Measurements from ENCODE around the gene ABTB1.
"Not testable (repeated sequence)": the region's sequence is repeated elsewhere in the genome, so short reads cannot be mapped to it uniquely, and the experiment has no call there.

Gene ABTB1

DNA sequence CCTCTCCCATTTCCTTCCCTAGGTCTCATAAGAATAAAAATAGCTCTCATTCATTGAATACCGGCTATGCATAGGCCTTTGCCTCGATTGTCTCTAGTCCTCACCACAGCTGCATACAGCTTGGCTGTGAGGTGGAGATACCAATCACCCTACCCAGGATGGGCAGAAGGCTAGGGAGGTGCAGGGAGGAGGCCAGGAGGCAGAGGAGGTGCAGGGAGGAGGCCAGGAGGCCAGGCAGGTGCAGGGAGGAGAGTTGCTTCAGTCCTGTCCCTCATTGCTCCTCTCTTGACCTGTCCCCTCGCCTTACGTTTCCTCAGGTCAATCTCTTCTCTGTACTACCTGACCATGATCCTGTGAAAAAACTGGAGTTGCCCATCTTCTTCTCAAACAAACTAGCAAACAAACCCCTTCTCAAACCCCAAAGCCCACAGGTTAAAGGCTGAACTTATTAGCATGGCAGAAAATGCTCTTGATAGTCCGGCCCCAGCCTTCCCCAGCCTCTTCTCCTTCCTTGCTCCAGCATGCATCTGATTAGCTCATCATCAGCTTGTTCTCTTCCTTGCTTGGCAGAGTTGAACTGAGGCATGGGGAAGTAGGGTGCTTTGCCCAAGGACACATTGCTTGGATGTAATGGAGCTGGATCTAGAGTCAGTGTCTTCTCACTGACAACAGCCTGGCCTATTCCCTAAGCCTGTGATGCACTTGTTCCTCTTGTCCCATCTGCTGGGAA, 27.9 kb upstream of the ABTB1 start:
- H3K36me3 Mint-ChIP-seq, result peaks cover 2% of the 10 kb centered on the region
- no peaks in the 10 kb centered on the region for H3K4me1 Mint-ChIP-seq (ENCODE audit: low read depth)
- H3K9me3 Mint-ChIP-seq (ENCODE audit: low read depth), result no peaks in the 10 kb centered on the region
- no peak overlapping the region for H3K27ac Mint-ChIP-seq
- H3K4me3 Mint-ChIP-seq, result no peak overlapping the region
- peaks cover 2% of the 10 kb centered on the region for H3K27me3 Mint-ChIP-seq

DNA sequence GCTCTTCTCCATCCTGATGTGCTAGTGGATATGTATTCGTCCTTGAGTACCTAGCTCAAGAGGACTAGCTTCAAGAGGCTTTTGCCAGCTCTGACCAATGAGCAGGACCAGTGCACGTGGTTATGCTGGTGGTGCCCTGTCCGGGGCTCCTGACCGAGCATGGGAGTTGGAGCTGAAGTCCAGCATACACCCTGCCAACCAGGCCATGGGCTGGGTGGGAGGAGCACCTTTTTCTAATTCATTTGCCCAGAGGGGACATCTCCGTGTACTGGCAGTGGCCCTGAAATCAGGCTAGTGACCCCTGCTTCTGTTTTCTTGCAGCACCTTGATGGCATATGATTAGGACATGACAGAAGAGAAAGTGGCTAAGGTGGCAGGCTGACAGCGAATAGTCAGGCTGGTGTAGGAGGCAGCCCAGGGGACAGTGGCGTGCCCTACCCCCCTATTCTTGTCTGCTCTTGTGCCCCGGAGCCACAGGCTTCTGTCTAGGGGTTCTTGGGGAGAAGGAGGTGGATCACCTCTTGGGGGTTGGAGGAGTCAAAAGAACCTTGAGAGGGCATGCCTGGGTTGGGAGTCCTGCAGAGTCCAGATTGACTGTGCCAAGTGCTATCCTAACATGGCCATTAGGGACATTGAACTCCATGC, 27.3 kb upstream of the ABTB1 start:
- no peak overlapping the region for H3K27ac Mint-ChIP-seq
- no peak overlapping the region for H3K4me3 Mint-ChIP-seq
- no peaks in the 10 kb centered on the region for H3K4me1 Mint-ChIP-seq (ENCODE audit: low read depth)
- peaks cover 2% of the 10 kb centered on the region for H3K27me3 Mint-ChIP-seq
- H3K9me3 Mint-ChIP-seq (ENCODE audit: low read depth), result no peaks in the 10 kb centered on the region
- peaks cover 2% of the 10 kb centered on the region for H3K36me3 Mint-ChIP-seq

DNA sequence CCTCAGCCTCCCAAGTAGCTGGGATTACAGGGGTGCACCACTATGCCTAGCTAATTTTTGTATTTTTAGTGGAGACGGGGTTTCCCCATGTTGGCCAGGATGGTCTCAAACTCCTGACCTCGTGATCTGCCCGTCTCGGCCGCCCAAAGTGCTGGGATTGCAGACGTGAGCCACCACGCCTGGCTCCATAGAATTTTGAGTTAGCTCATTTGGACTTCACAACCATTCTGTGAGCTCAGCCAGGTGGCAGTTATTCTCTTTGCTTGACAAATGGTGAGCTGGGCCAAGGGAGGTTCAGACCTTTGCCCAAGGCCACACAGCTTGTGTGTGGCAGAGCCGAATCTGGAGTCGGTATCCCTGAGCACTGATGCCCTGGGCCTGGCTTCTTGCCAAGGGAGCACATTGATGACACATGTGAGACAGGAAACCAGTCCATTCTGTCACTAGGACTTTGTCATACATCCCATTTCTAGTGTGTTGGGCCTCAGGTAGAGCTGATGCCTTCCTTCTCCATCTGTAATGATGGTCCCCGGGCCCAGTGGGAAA, 26.2 kb upstream of the ABTB1 start:
- H3K4me1 Mint-ChIP-seq (ENCODE audit: low read depth), result no peaks in the 10 kb centered on the region
- H3K4me3 Mint-ChIP-seq, result no peak overlapping the region
- peaks cover 2% of the 10 kb centered on the region for H3K27me3 Mint-ChIP-seq
- peaks cover 2% of the 10 kb centered on the region for H3K36me3 Mint-ChIP-seq
- no peak overlapping the region for H3K27ac Mint-ChIP-seq
- no peaks in the 10 kb centered on the region for H3K9me3 Mint-ChIP-seq (ENCODE audit: low read depth)

DNA sequence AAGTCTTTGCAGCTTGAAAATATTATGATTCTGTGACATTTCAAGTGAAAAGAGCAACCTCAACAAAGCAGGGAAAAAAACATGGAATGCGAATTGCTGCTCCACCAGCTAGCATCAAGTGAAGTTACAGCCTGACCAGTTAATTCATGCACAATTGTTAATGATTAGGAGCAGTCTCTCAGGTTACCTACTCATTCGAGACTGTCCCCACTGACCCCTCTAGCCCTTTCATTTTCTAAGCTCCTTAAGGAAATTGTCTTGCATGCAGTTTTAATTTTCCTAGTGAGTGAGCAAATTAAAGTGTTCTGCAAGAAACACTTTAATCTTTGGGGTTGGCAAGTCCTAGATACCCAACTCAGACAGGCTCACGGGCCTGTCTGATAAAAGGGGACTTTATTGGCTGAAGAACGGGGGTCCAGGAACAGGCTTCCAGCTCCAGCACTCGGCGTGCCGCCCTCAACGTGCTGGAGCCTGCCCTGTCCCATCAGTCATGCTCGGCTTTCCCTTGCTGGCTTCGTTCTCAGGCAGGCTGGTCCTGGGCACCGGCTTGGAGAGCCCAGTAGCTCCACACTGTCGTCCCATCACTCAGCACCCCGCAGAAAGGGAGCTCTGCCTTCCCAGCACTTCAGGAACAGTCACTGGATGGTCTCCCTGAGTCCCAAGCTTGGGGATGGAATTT, 25.4 kb upstream of the ABTB1 start:
- H3K36me3 Mint-ChIP-seq, result peaks cover 1% of the 10 kb centered on the region
- H3K27me3 Mint-ChIP-seq, result peaks cover under 1% of the 10 kb centered on the region
- no peaks in the 10 kb centered on the region for H3K4me1 Mint-ChIP-seq (ENCODE audit: low read depth)
- no peak overlapping the region for H3K27ac Mint-ChIP-seq
- H3K9me3 Mint-ChIP-seq (ENCODE audit: low read depth), result no peaks in the 10 kb centered on the region
- H3K4me3 Mint-ChIP-seq, result no peak overlapping the region

DNA sequence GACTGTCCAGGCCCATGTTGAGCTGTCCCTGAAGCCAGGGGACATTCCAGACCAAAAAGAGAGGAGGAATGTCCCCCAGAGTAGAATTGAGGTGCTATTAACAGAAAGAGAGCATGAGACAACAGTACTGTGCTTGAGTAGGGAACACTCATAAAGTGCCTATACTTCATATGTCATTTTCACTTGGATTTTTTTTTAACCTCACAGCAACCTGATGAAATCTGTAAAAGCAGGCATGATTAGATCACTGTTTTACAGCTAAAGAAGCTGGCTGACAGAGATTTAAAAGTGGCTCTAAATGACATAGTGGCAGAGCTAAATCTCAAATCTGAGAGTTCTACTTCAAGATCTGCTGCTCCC, 24.9 kb upstream of the ABTB1 start:
- Mint-ChIP-seq H3K9me3 (ENCODE audit: low read depth) (no peaks in the 10 kb centered on the region), H3K27ac (no peak overlapping the region), H3K4me3 (no peak overlapping the region), H3K4me1 (ENCODE audit: low read depth) (no peaks in the 10 kb centered on the region), H3K36me3 (no peaks in the 10 kb centered on the region), H3K27me3 (no peaks in the 10 kb centered on the region)

DNA sequence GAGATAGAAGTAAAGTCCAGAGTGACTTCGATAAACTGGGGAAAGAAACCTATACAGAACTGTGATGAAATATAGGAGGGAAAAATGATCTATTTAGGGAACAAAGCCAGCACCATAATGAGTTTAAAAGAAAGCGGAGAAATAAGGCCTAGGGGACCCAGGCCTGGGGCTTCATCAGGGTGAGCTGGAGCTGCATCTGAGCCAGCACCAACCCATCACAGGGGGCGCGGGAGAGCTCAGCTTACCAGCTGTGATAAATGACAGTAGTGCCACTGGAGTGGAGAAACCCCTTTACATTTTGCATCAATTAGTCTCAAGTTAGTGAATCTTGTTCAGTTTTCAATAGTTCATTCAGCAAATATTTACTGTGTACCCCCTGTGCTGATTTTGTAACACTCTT, 22.5 kb upstream of the ABTB1 start:
- H3K27me3 Mint-ChIP-seq, result no peaks in the 10 kb centered on the region
- no peaks in the 10 kb centered on the region for H3K9me3 Mint-ChIP-seq (ENCODE audit: low read depth)
- no peaks in the 10 kb centered on the region for H3K4me1 Mint-ChIP-seq (ENCODE audit: low read depth)
- H3K36me3 Mint-ChIP-seq, result no peaks in the 10 kb centered on the region
- H3K4me3 Mint-ChIP-seq, result no peak overlapping the region
- H3K27ac Mint-ChIP-seq, result no peak overlapping the region

DNA sequence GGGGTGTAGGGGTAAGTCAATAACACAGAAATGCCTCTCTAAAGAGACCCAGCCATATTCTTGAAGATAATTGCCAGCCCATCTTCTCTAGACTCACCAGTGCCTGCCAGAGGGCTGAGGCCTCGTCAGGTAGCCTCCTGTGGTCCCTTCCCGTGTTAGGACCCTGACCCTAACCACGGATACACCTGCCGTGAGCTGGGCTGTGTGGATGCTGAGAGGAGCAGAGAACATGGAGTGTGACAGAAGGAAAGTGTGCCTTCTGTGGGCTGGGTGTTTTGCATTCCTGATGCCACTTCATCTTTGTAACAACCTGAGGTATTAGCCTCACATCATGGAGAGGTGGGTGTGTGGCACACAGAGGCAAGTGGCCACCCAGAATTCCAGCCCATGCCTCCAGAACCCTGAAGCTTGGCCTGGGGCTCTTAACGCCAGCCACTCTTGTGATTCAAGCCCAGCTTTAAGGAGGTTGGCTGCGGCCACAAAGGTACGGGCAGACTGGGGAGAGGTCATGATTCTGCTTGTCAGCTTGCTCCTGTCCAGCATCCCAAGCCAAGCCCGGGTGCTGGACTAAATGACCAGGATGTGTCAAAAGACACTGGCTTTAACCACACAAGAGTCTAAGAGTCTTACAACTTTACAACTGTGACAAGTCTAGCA, 21.1 kb upstream of the ABTB1 start:
- H3K9me3 Mint-ChIP-seq (ENCODE audit: low read depth), result no peaks in the 10 kb centered on the region
- H3K27me3 Mint-ChIP-seq, result no peaks in the 10 kb centered on the region
- no peaks in the 10 kb centered on the region for H3K36me3 Mint-ChIP-seq
- no peak overlapping the region for H3K27ac Mint-ChIP-seq
- no peaks in the 10 kb centered on the region for H3K4me1 Mint-ChIP-seq (ENCODE audit: low read depth)
- no peak overlapping the region for H3K4me3 Mint-ChIP-seq

DNA sequence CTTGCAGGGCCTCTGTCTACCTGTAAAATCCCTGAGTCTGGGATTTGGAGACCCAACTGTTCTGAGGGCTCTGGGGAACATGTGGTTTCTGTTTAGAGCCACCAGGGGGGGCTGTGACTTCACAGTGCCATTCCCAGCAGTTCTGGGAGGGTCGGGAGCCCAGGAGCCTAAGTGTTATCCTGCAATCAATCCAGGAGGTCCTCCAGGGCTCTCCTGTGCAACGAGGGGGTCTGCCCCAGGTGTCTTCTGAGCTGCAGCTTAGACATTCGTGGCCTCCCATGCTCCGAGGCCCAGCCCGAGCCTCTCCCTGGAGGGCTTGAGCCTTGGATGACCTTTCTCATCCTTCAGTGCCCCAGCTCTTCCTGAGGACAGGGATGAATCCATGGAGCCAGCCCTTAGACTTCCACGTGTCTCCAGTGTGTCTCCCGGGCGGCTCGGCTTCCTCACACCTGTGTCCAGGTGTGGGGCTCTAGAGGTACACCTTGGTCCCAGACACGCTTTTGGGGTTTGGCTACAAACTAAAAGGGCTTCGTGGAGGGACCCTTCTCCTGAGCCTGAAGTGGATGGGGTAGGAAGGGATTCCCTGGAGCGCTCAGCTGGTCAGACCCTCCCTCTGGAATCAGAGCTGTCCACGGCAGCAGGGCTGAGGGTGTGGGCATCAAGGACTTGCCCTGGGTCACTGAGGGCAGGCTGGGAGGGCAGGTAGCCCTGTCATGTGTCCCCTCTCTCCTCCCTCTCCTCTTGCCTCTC, 20.3 kb upstream of the ABTB1 start:
- H3K27ac Mint-ChIP-seq, result no peak overlapping the region
- H3K4me3 Mint-ChIP-seq, result no peak overlapping the region
- no peaks in the 10 kb centered on the region for H3K27me3 Mint-ChIP-seq
- H3K9me3 Mint-ChIP-seq (ENCODE audit: low read depth), result no peaks in the 10 kb centered on the region
- H3K36me3 Mint-ChIP-seq, result no peaks in the 10 kb centered on the region
- no peaks in the 10 kb centered on the region for H3K4me1 Mint-ChIP-seq (ENCODE audit: low read depth)

DNA sequence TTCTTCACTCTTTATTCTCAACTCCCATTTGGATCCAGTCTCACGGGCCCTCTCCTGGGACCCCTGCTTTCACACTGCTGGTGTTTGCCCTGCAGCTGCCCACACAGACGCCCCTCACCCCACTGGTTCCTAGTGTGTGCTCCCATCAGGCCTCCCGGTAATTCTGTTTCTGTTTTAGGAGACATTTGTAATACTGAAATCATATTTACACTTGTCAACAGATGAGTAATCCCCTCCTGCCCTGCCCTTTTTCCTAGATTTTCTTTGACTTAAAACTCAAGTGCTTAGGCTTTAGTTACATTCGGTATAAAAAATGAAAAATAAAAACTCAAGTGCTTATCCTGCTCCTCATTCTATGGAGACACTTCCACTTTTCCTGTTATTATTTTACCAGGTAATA, 18.4 kb upstream of the ABTB1 start:
- Mint-ChIP-seq H3K9me3 (ENCODE audit: low read depth) (no peaks in the 10 kb centered on the region), H3K27me3 (no peaks in the 10 kb centered on the region), H3K27ac (no peak overlapping the region), H3K4me3 (no peak overlapping the region), H3K36me3 (no peaks in the 10 kb centered on the region), H3K4me1 (ENCODE audit: low read depth) (no peaks in the 10 kb centered on the region)

DNA sequence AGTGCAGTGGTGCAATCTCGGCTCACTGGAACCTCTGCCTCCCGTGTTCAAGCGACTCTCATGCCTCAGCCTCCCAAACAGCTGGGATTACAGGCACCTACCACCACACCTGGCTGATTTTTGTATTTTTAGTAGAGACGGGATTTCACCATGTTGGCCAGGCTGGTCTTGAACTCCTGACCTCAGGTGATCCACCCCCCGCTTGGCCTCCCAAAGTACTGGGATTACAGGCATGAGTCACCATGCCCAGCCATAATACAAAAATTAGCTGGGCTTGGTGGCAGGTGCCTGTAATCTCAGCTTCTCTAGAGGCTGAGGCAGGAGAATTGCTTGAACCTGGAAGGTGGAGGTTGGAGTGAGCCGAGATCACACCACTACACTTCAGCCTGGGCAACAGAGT, 17.8 kb upstream of the ABTB1 start:
- H3K27me3 Mint-ChIP-seq; H3K4me1 Mint-ChIP-seq (ENCODE audit: low read depth); H3K27ac Mint-ChIP-seq; H3K9me3 Mint-ChIP-seq (ENCODE audit: low read depth); H3K4me3 Mint-ChIP-seq; H3K36me3 Mint-ChIP-seq: not testable (repeated sequence)

DNA sequence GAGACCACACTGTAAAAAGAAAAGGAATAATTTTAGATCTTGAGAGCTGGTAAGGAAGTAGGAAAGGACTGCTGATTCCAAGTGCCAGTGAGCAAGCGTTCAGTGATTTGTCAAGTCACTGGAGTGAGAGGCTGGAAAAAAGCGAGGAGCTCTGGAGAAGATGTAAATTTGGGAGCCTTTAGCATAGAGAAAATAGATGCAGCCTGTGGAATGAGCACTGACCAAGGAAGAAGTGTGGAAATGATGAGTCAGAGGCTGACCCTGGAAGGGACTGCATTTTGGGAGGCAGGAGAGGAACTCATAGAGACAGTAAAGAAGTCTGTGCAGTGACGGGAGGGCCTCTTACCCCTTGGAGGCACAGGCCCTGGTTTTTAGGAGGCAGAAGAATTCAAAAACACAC, 17.1 kb upstream of the ABTB1 start:
- Mint-ChIP-seq H3K36me3 (peaks cover 2% of the 10 kb centered on the region), H3K4me1 (ENCODE audit: low read depth) (no peaks in the 10 kb centered on the region), H3K27ac (no peak overlapping the region), H3K27me3 (no peaks in the 10 kb centered on the region), H3K9me3 (ENCODE audit: low read depth) (no peaks in the 10 kb centered on the region), H3K4me3 (no peak overlapping the region)

DNA sequence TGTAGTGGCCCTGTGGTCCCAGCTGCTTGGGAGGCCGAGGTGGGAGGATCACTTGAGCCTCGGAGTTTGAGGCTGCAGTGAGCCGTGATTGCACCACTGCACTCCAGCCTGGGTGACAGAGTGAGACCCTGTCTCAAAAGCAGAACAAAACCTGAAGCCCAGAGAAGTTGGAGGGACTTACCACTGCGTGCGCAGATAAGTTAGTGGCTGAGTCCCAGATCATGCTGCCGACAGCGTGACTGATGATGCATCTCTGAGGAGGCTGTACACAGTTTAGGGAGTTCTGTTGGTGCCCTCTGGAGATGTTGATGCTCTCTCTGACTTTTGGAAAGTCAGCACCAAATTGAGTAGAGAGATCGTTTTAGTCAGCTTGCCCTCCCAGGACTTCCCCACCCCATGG, 15.8 kb upstream of the ABTB1 start:
- no peak overlapping the region for H3K4me3 Mint-ChIP-seq
- H3K4me1 Mint-ChIP-seq (ENCODE audit: low read depth), result no peaks in the 10 kb centered on the region
- H3K36me3 Mint-ChIP-seq, result peaks cover 2% of the 10 kb centered on the region
- H3K9me3 Mint-ChIP-seq (ENCODE audit: low read depth), result no peaks in the 10 kb centered on the region
- no peaks in the 10 kb centered on the region for H3K27me3 Mint-ChIP-seq
- H3K27ac Mint-ChIP-seq, result no peak overlapping the region

DNA sequence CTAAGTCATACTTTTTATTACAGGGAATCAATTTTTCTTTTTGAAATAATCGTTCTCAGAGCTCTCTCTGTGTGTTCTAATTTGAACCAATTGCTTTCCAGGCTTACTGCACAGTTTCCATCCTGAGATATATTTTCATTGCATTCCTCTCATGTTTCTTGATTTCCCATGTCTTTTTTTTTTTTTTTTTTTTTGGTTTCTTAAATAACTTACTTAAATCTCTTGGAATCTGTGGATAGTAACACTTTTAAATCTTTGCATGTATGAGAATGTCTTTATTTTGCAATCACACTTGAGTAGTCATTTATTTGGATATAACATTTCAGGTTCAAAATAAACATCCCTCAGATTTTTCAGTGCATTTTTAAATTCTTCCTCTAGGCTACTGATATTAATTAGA, 14.5 kb upstream of the ABTB1 start:
- Mint-ChIP-seq H3K36me3 (peaks cover 2% of the 10 kb centered on the region), H3K27me3 (no peaks in the 10 kb centered on the region), H3K27ac (no peak overlapping the region), H3K4me1 (ENCODE audit: low read depth) (no peaks in the 10 kb centered on the region), H3K9me3 (ENCODE audit: low read depth) (no peaks in the 10 kb centered on the region), H3K4me3 (no peak overlapping the region)

DNA sequence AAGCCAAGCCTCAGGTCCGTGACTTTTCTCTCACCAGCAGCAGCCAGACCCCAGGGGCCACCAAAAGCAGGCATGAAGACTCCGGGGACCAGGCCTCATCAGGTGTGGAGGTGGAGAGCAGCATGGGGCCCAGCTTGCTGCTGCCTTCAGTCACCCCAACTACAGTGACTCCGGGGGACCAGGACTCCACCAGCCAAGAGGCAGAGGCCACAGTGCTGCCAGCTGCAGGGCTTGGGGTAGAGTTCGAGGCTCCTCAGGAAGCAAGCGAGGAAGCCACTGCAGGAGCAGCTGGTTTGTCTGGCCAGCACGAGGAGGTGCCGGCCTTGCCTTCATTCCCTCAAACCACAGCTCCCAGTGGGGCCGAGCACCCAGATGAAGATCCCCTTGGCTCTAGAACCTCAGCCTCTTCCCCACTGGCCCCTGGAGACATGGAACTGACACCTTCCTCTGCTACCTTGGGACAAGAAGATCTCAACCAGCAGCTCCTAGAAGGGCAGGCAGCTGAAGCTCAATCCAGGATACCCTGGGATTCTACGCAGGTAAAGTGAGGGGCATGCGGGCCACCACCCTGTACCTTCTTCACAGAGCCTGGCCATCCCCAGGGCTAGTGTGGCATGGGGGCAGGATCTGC, 12.0 kb upstream of the ABTB1 start:
- H3K27me3 Mint-ChIP-seq, result no peaks in the 10 kb centered on the region
- no peak overlapping the region for H3K4me3 Mint-ChIP-seq
- peaks cover 2% of the 10 kb centered on the region for H3K36me3 Mint-ChIP-seq
- no peaks in the 10 kb centered on the region for H3K4me1 Mint-ChIP-seq (ENCODE audit: low read depth)
- H3K9me3 Mint-ChIP-seq (ENCODE audit: low read depth), result no peaks in the 10 kb centered on the region
- H3K27ac Mint-ChIP-seq, result no peak overlapping the region
